Chondrocyte (in vitro differentiated cells): ENCODE data around the gene MLST8. TPM values are rescaled to one million over a fixed set of nuclear protein-coding genes. Genes with fewer than 3 reads are reported as not detected.
A peak's percentile ranks its signal among the peaks of the same experiment; 100 is the strongest.

Experiments used
- DNase-seq: peaks from one replicate; pipeline ENCODE4 v3.0.0; 2021; ENCODE audit warnings: mixed read lengths, low spot score
- H3K27ac Mint-ChIP-seq: one replicate; pipeline ENCODE4 v1.8.0; 2021; ENCODE audit warnings: mild to moderate bottlenecking, moderate library complexity, mixed read lengths; ENCODE audit not compliant: unreplicated experiment
- H3K27me3 Mint-ChIP-seq: 2 replicates; pipeline ENCODE4 v1.8.0; 2021; ENCODE audit warnings: low read depth, mixed read lengths
- H3K36me3 Mint-ChIP-seq: 2 replicates; pipeline ENCODE4 v1.8.0; 2021; ENCODE audit warnings: low read depth, mixed read lengths
- H3K4me1 Mint-ChIP-seq: 2 replicates; pipeline ENCODE4 v1.8.0; 2021; ENCODE audit warnings: low read depth, mild to moderate bottlenecking, mixed read lengths
- H3K4me3 Mint-ChIP-seq: one replicate; pipeline ENCODE4 v1.8.0; 2021; ENCODE audit warnings: mild to moderate bottlenecking, moderate library complexity, mixed read lengths; ENCODE audit not compliant: unreplicated experiment
- H3K9me3 Mint-ChIP-seq: 2 replicates; pipeline ENCODE4 v1.8.0; 2021; ENCODE audit warnings: low read depth, mixed read lengths
- CTCF ChIP-seq: fragments of 200-600 bp; sonication (generic); IDR thresholded peaks from 2 replicates; pipeline ENCODE4 v1.5.0; 2021; ENCODE audit warnings: antibody characterized with exemption, mild to moderate bottlenecking, moderate library complexity
- total RNA-seq: library from RNA; stranded (reverse); gene quantifications from 3 replicates; pipeline ENCODE4 v1.2.1, GENCODE V29; 2021

The MLST8 gene
- total RNA-seq, 1 donor from 2014 or later, result 37.1 TPM

GRCh38 chr16:2233046-2233775, 28.0 kb downstream of the MLST8 start:
- no peak for DNase-seq
- Mint-ChIP-seq H3K27me3 (no peaks in the 10 kb centered on the region), H3K4me3 (no peak overlapping the region), H3K4me1 (no peaks in the 10 kb centered on the region), H3K27ac (no peak overlapping the region), H3K36me3 (peaks cover 13% of the 10 kb centered on the region), H3K9me3 (no peaks in the 10 kb centered on the region)
- TF ChIP-seq CTCF, result no peak

- H3K4me1 Mint-ChIP-seq, result no peaks in the 10 kb centered on the region
- H3K9me3 Mint-ChIP-seq, result no peaks in the 10 kb centered on the region
- no peak overlapping the region for H3K27ac Mint-ChIP-seq
- H3K4me3 Mint-ChIP-seq, result no peak overlapping the region
- no peaks in the 10 kb centered on the region for H3K27me3 Mint-ChIP-seq
- DNase-seq, result peak; percentile 92
- TF ChIP-seq CTCF, result no peak
- H3K36me3 Mint-ChIP-seq, result peaks cover 13% of the 10 kb centered on the region
Measured at GRCh38 chr16:2233872-2234812, 28.9 kb downstream of the MLST8 start.

- TF ChIP-seq CTCF, result no peak
- H3K27me3 Mint-ChIP-seq, result no peaks in the 10 kb centered on the region
- H3K9me3 Mint-ChIP-seq, result no peaks in the 10 kb centered on the region
- no peaks in the 10 kb centered on the region for H3K4me1 Mint-ChIP-seq
- H3K4me3 Mint-ChIP-seq, result no peak overlapping the region
- no peak for DNase-seq
- peaks cover 11% of the 10 kb centered on the region for H3K36me3 Mint-ChIP-seq
- H3K27ac Mint-ChIP-seq, result no peak overlapping the region
Measured at GRCh38 chr16:2234813-2235170, 29.5 kb downstream of the MLST8 start.

- no peak for TF ChIP-seq CTCF
- H3K27ac Mint-ChIP-seq, result no peak overlapping the region
- no peaks in the 10 kb centered on the region for H3K9me3 Mint-ChIP-seq
- H3K4me3 Mint-ChIP-seq, result no peak overlapping the region
- DNase-seq, result peak; percentile 93
- no peaks in the 10 kb centered on the region for H3K4me1 Mint-ChIP-seq
- no peaks in the 10 kb centered on the region for H3K27me3 Mint-ChIP-seq
- peaks cover 7% of the 10 kb centered on the region for H3K36me3 Mint-ChIP-seq
Measured at GRCh38 chr16:2235234-2235651, 30.0 kb downstream of the MLST8 start.

- no peak overlapping the region for H3K4me3 Mint-ChIP-seq
- no peaks in the 10 kb centered on the region for H3K27me3 Mint-ChIP-seq
- peaks cover 7% of the 10 kb centered on the region for H3K36me3 Mint-ChIP-seq
- no peaks in the 10 kb centered on the region for H3K9me3 Mint-ChIP-seq
- no peak for DNase-seq
- no peaks in the 10 kb centered on the region for H3K4me1 Mint-ChIP-seq
- H3K27ac Mint-ChIP-seq, result no peak overlapping the region
- no peak for TF ChIP-seq CTCF
Measured at GRCh38 chr16:2235695-2236336, 30.6 kb downstream of the MLST8 start.
